GM12878 (cell line): ENCODE measurements around the gene WDR41. TPM values are rescaled to one million over a fixed set of nuclear protein-coding genes. Genes with fewer than 3 reads are reported as not detected.

Experiments used
- ATAC-seq: fragments of 200-7000 bp; cut with Tn5 transposase; 3 replicates; pipeline ENCODE4 v1.9.1; 2020; ENCODE audit warnings: mild to moderate bottlenecking, moderate library complexity
- BruUV-seq: library from RNA; stranded (reverse); fragments of 400-500 nt; replicated peaks from 2 replicates; lab custom pipeline; 2021; lab: Mats Ljungman, UMichigan
- CTCF ChIA-PET: fragments of 300-600 bp; sonication (Branson Sonifier 250); formaldehyde crosslinking; extraction: SDS; loops from one replicate; lab custom pipeline; 2021; ENCODE audit warnings: inconsistent platforms; lab: Yijun Ruan, JAX
- POLR2A ChIA-PET: fragments of 350-600 bp; formaldehyde crosslinking; extraction: SDS; loops from one replicate; lab custom pipeline; 2021; ENCODE audit warnings: inconsistent platforms; lab: Charles Lee
- RAD21 ChIA-PET: fragments of 300-600 bp; sonication (Branson Sonifier 250); formaldehyde crosslinking; loops from one replicate; lab custom pipeline; 2023; ENCODE audit warnings: antibody characterized with exemption; ENCODE audit not compliant: unreplicated experiment; lab: Charles Lee
- SMC1A ChIA-PET: fragments of 300-600 bp; sonication (Branson Sonifier 250); formaldehyde crosslinking; loops from one replicate; lab custom pipeline; 2023; ENCODE audit not compliant: unreplicated experiment, uncharacterized antibody; lab: Charles Lee
- DNase-seq: peaks from one replicate; pipeline ENCODE4 v3.0.0-alpha.2; 2011; ENCODE audit warnings: low read depth, low spot score
- FAIRE-seq: peaks from 3 replicates; lab custom pipeline; 2011; peaks lifted over from hg19 to GRCh38; lab: Jason Lieb, UNC
- H2AFZ ChIP-seq: 2 replicates; pipeline ENCODE4 v1.6.0; 2011; ENCODE audit warnings: low read depth, low read length, control low read depth; ENCODE audit not compliant: control insufficient read depth
- H3K27ac ChIP-seq: 2 replicates; pipeline ENCODE4 v1.5.1; 2011; ENCODE audit warnings: control low read depth; ENCODE audit not compliant: control insufficient read depth, insufficient read depth
- H3K27me3 ChIP-seq, 2 experiments: replicated peaks in 1 of 2; 2 replicates each; pipeline versions ENCODE4 v1.6.0 to v1.6.1; 2011; ENCODE audit warnings: low read length in 1 of 2; ENCODE audit not compliant: control insufficient read depth in 2 of 2, insufficient read depth in 2 of 2
- H3K36me3 ChIP-seq, 2 experiments: 2 replicates each; pipeline ENCODE4 v1.5.1; 2011; ENCODE audit warnings: low read length in 1 of 2; ENCODE audit not compliant: control insufficient read depth in 2 of 2, insufficient read depth in 2 of 2
- H3K4me1 ChIP-seq: 2 replicates; pipeline ENCODE4 v1.6.1; 2011; ENCODE audit warnings: mild to moderate bottlenecking, low read length, moderate library complexity, mixed read lengths; ENCODE audit not compliant: control insufficient read depth, insufficient read depth
- H3K4me2 ChIP-seq: 2 replicates; pipeline ENCODE4 v1.6.0; 2011; ENCODE audit warnings: control low read depth; ENCODE audit not compliant: control insufficient read depth, insufficient read depth
- H3K4me3 ChIP-seq: fragments of 200-600 bp; sonication (generic); 2 replicates; pipeline ENCODE4 v1.5.1; 2016
- H3K79me2 ChIP-seq: 2 replicates; pipeline ENCODE4 v1.6.0; 2011; ENCODE audit warnings: low read length; ENCODE audit not compliant: control insufficient read depth, insufficient read depth
- H3K9ac ChIP-seq: 2 replicates; pipeline ENCODE4 v1.8.0; 2011; ENCODE audit warnings: low read length, control low read depth, mixed read lengths; ENCODE audit not compliant: control insufficient read depth, insufficient read depth
- H3K9me3 ChIP-seq: replicated peaks from 3 replicates; pipeline ENCODE4 v1.5.1; 2011; ENCODE audit warnings: mild to moderate bottlenecking, low read length; ENCODE audit not compliant: control insufficient read depth, insufficient read depth
- H4K20me1 ChIP-seq: 2 replicates; pipeline ENCODE4 v1.6.0; 2011; ENCODE audit not compliant: control insufficient read depth, insufficient read depth
- NFIC ChIP-seq: IDR thresholded peaks from 2 replicates; pipeline ENCODE4 v1.6.1; 2012; ENCODE audit warnings: low read depth, mild to moderate bottlenecking, inconsistent platforms, low read length, moderate library complexity
- NFYA ChIP-seq: IDR thresholded peaks from 2 replicates; pipeline ENCODE4 v1.6.1; 2011; ENCODE audit warnings: low read depth, mild to moderate bottlenecking, low read length, improper control_type of control experiment, borderline replicate concordance
- NR2C1 ChIP-seq: fragments of 450-650 bp; IDR thresholded peaks from 2 replicates; pipeline ENCODE4 v1.6.1; 2017; ENCODE audit warnings: antibody characterized with exemption, mild to moderate bottlenecking, moderate library complexity
- PML ChIP-seq: IDR thresholded peaks from 2 replicates; pipeline ENCODE4 v1.6.1; 2012; ENCODE audit warnings: low read length, inconsistent platforms
- POLR2AphosphoS5 ChIP-seq: IDR thresholded peaks from 2 replicates; pipeline ENCODE4 v1.6.1; 2011; ENCODE audit warnings: mild to moderate bottlenecking, low read length, inconsistent platforms
- RUNX3 ChIP-seq: IDR thresholded peaks from 2 replicates; pipeline ENCODE4 v1.6.1; 2012; ENCODE audit warnings: low read length, inconsistent platforms
- SREBF2 ChIP-seq: IDR thresholded peaks from 2 replicates; pipeline ENCODE4 v1.6.1; 2012; ENCODE audit warnings: mild to moderate bottlenecking, low read length
- WGBS: methylation state at CpG from one replicate; pipeline ENCODE4 v1.1.6; 2016; ENCODE audit warnings: low lambda C conversion rate; ENCODE audit not compliant: insufficient replicate concordance, insufficient coverage; ENCODE audit errors: missing lambda C conversion rate; 5-methylcytosine and 5-hydroxymethylcytosine counted together
- in situ Hi-C: fragments of 300-500 bp; cut with MboI; formaldehyde crosslinking; loops from 9 replicates; pipeline ENCODE4 v1.14.3; 2018; ENCODE audit warnings: mixed read lengths
- intact Hi-C: fragments of 100-400 bp; cut with micrococcal nuclease; formaldehyde crosslinking; loops from one replicate; pipeline ENCODE4 v1.14.2; 2022; ENCODE audit not compliant: unreplicated experiment
- polyA plus RNA-seq, 11 experiments: library from polyadenylated mRNA; depleted of rRNA in 4 of 11; unstranded in 6 of 11; stranded (reverse) in 5 of 11; fragments of >200 nt; fragmentation: Nextera tagmentation in 4 of 11; fragmentation: Illumina TruSeq in 1 of 11; extraction: Ambion mirVana in 4 of 11; extraction: Trizol in 1 of 11; gene quantifications; 1 replicate in 1 of 11; 2 replicates in 10 of 11; pipeline versions ENCODE4 v1.2.1 to v1.2.3, GENCODE V29; 2011 to 2016; ENCODE audit warnings: inconsistent platforms in 2 of 11, missing spikeins in 2 of 11, low read depth in 1 of 11
- total RNA-seq, 4 experiments: library from RNA; depleted of rRNA in 3 of 4; stranded (reverse); fragments of >200 nt in 3 of 4; fragmentation: Illumina TruSeq in 1 of 4; extraction: Trizol in 1 of 4; gene quantifications; 2 replicates each; pipeline versions ENCODE4 v1.2.1 to v1.2.3, GENCODE V29; 2013 to 2021
- TF ChIP-seq, protein P1 (sequence below): fragments of 450-650 bp; IDR thresholded peaks from 2 replicates; pipeline ENCODE4 v1.6.1; 2017; ENCODE audit warnings: low read depth, mild to moderate bottlenecking, moderate library complexity
- TF ChIP-seq, protein P2 (sequence below): IDR thresholded peaks from 2 replicates; pipeline ENCODE4 v1.6.1; 2012; ENCODE audit warnings: low read depth, low read length, improper control_type of control experiment
- TF ChIP-seq, protein P3 (sequence below): IDR thresholded peaks from 2 replicates; pipeline ENCODE4 v1.6.1; 2012; ENCODE audit warnings: improper control_type of control experiment, low read depth, low read length; ENCODE audit not compliant: insufficient replicate concordance

WDR41 gene
- total and polyA plus RNA-seq, 10 of the 15 experiments (the other 5 are each of a cell fraction or from before 2014, with no cell fraction given): 60.0 to 124 (median 84.4) TPM

DNA sequence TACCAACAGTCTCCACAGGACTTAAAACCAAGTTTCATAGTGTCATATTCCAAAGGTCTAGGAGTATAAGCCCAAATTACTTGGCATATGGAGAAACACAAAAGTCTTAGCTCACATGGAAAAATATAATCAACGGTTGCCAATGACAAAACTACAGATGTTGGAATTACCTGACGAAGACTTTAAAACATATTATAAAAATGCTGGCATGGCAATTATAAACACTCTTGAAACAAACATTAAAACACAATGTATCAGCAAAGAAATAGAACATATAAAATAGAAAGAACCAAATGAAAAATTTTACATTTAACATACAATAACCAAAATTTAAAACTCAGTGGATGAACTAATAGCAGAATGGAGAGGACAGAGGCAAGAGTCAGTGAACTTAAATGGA lies 7.9 kb upstream of the WDR41 start (continued):
- TF ChIP-seq, protein P1, sequence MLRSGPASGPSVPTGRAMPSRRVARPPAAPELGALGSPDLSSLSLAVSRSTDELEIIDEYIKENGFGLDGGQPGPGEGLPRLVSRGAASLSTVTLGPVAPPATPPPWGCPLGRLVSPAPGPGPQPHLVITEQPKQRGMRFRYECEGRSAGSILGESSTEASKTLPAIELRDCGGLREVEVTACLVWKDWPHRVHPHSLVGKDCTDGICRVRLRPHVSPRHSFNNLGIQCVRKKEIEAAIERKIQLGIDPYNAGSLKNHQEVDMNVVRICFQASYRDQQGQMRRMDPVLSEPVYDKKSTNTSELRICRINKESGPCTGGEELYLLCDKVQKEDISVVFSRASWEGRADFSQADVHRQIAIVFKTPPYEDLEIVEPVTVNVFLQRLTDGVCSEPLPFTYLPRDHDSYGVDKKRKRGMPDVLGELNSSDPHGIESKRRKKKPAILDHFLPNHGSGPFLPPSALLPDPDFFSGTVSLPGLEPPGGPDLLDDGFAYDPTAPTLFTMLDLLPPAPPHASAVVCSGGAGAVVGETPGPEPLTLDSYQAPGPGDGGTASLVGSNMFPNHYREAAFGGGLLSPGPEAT: no peak
- TF ChIP-seq POLR2AphosphoS5: no peak
- TF ChIP-seq, protein P2, sequence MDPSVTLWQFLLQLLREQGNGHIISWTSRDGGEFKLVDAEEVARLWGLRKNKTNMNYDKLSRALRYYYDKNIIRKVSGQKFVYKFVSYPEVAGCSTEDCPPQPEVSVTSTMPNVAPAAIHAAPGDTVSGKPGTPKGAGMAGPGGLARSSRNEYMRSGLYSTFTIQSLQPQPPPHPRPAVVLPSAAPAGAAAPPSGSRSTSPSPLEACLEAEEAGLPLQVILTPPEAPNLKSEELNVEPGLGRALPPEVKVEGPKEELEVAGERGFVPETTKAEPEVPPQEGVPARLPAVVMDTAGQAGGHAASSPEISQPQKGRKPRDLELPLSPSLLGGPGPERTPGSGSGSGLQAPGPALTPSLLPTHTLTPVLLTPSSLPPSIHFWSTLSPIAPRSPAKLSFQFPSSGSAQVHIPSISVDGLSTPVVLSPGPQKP: no peak
- TF ChIP-seq NR2C1: no peak
- TF ChIP-seq NFYA: no peak
- no peak for TF ChIP-seq RUNX3
- no peak for TF ChIP-seq PML
- TF ChIP-seq NFIC: no peak

DNA sequence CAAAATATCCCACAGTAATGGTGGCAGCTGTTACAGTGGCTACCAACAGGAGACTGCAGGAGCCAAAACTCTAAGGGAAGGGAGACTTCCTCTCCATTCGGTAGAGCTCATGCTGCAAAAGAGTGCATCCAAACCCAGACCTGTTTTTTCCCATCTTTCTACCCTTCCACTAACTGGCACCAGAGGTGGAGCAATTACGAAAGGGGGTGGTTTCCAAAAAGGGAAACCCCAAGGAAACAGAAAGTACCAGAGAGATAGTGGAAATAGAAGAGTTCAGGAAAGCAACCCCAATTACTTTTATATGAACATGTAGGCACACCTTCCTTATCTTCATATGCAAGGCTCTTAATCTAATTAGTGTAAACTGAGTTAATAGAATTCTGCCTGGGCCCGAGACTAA lies 7.3 kb upstream of the WDR41 start:
- in situ Hi-C loops (loop anchor here (10.0 kb wide), 1 partner anchor 355 kb away; no protein-coding TSS in a partner anchor), intact Hi-C loops (loop anchor here (10.0 kb wide), 1 partner anchor 625 kb away; no protein-coding TSS in a partner anchor)
- ChIA-PET SMC1A (interaction anchor here (0.7 kb wide), 1 partner anchor 12 kb away, joined by 3 read pairs; no protein-coding TSS in a partner anchor), CTCF (no interaction called here), POLR2A (interaction anchor here (0.6 kb wide), 1 partner anchor 397 kb away, joined by 4 read pairs; no protein-coding TSS in a partner anchor), RAD21 (interaction anchor here (1.2 kb wide), 1 partner anchor 61 kb away, joined by 3 read pairs; no protein-coding TSS in a partner anchor)
- H3K4me2 ChIP-seq: no peak overlapping the region
- no peak overlapping the region for H3K9ac ChIP-seq
- BruUV-seq: no TSS peak
- no peaks in the 10 kb centered on the region for H3K36me3 ChIP-seq
- no peaks in the 10 kb centered on the region for H3K79me2 ChIP-seq
- WGBS: 19% methylated on average over 3 of the region's 3 CpGs
- H4K20me1 ChIP-seq: no peaks in the 10 kb centered on the region
- no peak overlapping the region for H3K4me3 ChIP-seq
- ATAC-seq: peak; percentile 32; the same call in 1 of the 3 replicates
- no peak for DNase-seq
- no peak overlapping the region for H3K27ac ChIP-seq
- no peaks in the 10 kb centered on the region for H3K27me3 ChIP-seq
- H3K4me1 ChIP-seq: peaks cover 4% of the 10 kb centered on the region
- H3K9me3 ChIP-seq: no peaks in the 10 kb centered on the region; the same call in 2 of the 3 replicates
- FAIRE-seq: no peak
- H2AFZ ChIP-seq: peak overlapping the region; percentile 3; the same call in 1 of the 2 replicates
- TF ChIP-seq, protein P3, sequence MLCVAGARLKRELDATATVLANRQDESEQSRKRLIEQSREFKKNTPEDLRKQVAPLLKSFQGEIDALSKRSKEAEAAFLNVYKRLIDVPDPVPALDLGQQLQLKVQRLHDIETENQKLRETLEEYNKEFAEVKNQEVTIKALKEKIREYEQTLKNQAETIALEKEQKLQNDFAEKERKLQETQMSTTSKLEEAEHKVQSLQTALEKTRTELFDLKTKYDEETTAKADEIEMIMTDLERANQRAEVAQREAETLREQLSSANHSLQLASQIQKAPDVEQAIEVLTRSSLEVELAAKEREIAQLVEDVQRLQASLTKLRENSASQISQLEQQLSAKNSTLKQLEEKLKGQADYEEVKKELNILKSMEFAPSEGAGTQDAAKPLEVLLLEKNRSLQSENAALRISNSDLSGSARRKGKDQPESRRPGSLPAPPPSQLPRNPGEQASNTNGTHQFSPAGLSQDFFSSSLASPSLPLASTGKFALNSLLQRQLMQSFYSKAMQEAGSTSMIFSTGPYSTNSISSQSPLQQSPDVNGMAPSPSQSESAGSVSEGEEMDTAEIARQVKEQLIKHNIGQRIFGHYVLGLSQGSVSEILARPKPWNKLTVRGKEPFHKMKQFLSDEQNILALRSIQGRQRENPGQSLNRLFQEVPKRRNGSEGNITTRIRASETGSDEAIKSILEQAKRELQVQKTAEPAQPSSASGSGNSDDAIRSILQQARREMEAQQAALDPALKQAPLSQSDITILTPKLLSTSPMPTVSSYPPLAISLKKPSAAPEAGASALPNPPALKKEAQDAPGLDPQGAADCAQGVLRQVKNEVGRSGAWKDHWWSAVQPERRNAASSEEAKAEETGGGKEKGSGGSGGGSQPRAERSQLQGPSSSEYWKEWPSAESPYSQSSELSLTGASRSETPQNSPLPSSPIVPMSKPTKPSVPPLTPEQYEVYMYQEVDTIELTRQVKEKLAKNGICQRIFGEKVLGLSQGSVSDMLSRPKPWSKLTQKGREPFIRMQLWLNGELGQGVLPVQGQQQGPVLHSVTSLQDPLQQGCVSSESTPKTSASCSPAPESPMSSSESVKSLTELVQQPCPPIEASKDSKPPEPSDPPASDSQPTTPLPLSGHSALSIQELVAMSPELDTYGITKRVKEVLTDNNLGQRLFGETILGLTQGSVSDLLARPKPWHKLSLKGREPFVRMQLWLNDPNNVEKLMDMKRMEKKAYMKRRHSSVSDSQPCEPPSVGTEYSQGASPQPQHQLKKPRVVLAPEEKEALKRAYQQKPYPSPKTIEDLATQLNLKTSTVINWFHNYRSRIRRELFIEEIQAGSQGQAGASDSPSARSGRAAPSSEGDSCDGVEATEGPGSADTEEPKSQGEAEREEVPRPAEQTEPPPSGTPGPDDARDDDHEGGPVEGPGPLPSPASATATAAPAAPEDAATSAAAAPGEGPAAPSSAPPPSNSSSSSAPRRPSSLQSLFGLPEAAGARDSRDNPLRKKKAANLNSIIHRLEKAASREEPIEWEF: no peak
- no peak for TF ChIP-seq SREBF2
